GM18909 (cell line): ENCODE measurements around the gene PRIM2.
"Not testable (repeated sequence)": the region's sequence is repeated elsewhere in the genome, so short reads cannot be mapped to it uniquely, and the experiment has no call there.

Experiments used
- ATAC-seq: cut with Tn5 transposase; IDR thresholded peaks from one replicate; pipeline ENCODE4 v1.9.1; 2021; ENCODE audit warnings: mild to moderate bottlenecking; ENCODE audit not compliant: unreplicated experiment, poor library complexity

The PRIM2 gene

GRCh38 chr6:57489887-57490286, 172.5 kb downstream of the PRIM2 start:
- not testable (repeated sequence) for ATAC-seq

- ATAC-seq = not testable (repeated sequence)
Observed at GRCh38 chr6:57491795-57492194, 174.4 kb downstream of the PRIM2 start.

DNA sequence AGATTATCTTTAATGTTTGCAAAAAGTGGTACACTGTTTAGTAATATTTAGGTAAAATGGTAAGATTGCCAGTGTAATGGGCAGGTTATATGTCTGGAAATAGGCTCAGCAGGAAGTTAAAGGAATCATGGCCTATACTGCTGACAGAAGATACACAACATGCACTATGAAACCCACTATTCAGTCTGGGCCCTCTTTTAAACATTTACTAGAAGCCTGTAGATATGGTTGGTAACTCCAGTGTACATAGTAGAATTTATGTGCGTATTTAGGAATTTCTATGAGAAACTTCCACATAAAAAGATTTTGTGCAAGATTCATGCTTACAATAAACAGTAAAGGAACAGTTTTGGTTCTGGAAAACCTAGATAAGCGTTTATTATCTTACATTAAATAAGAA, 178.8 kb downstream of the PRIM2 start:
- not testable (repeated sequence) for ATAC-seq

DNA sequence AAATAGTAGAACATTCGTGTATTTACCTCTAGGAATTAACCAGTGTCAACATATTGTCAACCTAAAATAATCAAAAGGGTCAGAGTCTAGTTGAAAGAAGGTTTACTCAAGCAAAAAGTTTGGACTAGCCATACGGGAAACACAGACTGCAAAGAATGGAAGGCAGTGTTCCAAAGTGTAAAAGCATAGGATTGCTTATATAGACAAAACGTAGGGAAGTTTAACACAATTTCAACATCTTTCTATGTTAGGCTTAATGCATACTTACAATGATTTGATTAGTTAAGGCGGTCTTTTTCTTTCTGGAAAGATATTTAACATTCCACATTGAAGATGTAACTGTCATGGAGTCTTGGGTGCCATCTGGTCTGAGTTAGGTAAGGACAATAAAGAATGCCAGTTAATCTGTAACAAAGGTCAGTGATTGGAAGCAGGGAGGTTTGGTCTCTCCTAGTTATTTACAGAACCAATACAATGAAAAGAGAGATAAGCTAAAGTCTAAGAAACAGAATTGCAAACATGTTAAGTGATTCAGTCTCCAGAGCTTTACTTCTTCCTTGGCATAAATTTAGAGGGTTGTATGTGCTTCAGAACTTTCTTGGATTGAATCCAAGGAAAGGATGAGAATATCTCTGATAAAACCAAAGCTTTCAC, 183.1 kb downstream of the PRIM2 start:
- ATAC-seq = not testable (repeated sequence)

DNA sequence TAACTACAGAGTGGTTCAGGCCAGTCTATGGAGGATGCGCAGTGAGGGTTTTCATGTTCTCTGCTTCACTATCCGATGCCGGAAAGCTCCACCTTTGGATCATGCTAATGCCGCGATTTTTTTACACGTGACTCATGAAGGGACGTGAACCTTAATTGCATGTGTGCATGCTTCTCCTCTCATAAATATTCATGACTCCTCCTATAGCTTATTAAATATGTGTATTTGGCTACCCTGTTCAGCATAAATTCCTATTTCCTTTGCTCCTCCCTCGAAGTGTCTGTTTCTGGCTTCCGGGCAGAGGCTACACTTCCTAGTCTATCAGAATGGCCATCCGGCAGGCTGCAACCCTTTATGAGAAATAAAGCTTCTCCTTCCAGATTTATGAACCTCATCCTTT, 185.0 kb downstream of the PRIM2 start:
- ATAC-seq = not testable (repeated sequence)

- not testable (repeated sequence) for ATAC-seq
Observed at GRCh38 chr6:57505251-57505650, 187.8 kb downstream of the PRIM2 start.

DNA sequence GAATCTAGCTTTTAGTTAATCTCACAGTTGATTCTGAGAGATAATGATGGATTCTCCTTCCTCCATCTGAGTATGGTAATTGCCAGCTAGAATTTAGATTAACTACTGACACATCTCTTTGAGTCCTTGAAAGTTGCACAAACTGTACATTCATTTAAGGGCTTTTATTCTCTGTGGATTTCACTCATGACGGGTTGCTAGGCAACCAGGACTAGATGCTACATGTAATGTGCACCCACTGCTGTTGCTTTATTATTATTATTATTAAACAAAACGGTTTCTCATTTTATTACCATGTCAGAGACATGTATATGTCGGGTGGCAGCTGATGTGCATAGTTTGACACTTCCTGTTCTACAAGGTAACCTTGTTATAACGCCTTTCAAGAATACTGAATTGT, 193.0 kb downstream of the PRIM2 start:
- not testable (repeated sequence) for ATAC-seq

- not testable (repeated sequence) for ATAC-seq
Observed at GRCh38 chr6:57515171-57515570, 197.7 kb downstream of the PRIM2 start.

DNA sequence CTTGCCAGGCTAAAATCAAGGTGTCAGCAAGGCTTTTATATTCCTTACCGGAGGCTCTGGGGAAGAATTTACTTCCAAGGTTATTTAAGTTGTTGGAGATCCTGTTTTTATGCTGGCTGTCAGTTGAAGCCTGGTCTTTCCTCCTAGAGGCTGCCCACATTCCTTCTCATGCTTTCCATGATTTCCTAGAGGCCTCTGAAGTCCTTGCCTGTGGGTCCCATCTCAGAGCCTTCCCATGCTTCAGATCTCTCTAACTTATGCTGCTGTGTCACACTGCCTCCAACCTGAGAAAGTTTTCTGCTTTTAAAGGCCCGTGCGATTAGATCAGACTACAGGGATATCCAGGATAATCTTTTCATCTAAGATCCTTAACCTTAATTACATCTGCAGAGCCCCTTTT, 198.4 kb downstream of the PRIM2 start:
- ATAC-seq = not testable (repeated sequence)

DNA sequence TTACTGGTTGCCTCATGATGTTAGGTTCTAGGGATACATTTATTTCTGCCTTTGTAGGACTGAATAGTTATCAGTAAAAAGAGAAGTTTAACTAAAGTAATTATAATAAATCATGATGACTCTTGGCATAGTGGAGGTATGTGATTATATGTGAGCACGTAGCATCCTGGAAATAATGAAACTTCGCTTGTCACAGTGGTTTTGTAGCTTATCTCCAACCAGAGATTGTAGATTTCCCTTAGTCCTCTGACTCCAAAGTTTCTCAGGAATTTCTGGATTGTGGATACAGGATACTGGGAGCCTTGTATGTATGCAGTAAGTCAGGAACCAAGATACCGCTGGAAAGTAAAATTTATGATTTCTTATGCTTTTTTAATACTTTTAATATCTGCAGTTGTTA, 199.3 kb downstream of the PRIM2 start:
- not testable (repeated sequence) for ATAC-seq

DNA sequence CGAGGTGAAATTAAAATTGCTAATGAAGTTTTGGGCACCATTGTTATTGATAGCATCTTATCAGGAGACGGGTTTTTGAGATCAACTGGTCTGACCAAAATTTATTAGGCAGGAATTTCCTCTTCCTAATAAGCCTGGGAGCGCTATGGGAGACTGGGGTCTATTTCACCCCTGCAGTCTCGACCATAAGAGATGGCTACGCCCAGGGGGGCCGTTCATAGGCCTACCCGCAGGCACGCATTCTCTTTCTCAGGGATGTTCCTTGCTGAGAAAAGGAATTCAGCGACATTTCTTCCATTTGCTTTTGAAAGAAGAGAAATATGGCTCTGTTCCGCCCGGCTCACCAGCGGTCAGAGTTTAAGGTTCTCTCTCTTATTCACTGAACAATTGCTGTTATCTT, 201.8 kb downstream of the PRIM2 start:
- not testable (repeated sequence) for ATAC-seq

DNA sequence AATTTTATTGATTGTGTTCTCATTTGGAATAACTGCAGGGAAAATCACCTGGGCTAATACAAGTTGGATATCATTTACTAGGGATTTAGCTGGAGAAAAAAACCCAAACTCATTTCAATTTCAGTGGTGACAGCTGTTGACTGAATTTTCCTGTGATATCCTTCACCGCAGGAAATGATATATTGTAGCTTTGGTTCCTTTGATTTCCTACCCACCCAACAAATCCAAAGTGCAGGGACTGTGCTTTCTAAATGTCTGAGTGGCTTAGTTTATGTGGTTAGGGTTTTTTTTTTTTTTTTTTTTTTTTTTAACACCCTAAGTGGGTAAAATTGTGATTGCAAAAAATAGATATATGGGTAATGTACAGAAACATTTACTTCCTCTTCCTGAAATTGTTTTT, 203.7 kb downstream of the PRIM2 start:
- ATAC-seq = not testable (repeated sequence)

DNA sequence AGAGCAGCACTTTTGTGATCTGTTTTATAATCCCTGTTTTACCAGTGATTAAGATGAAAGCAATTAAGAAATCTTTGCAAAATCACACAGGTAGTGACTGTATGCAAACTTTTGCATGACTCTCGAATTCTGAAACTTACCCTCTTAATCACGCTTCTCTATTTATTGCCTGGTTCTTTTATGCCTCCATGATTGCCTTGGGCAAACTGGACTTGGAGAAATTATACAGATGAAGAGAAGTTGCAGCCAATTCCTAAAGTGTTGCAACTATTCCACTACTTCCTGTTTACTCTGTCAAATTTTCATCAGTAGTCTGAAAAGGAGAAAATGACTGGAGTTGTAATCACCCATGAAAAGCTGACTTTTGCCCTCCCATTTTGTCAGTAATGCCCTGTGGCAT, 205.8 kb downstream of the PRIM2 start:
- not testable (repeated sequence) for ATAC-seq

- ATAC-seq = not testable (repeated sequence)
Observed at GRCh38 chr6:57529755-57530154, 212.3 kb downstream of the PRIM2 start.

- not testable (repeated sequence) for ATAC-seq
Observed at GRCh38 chr6:57532660-57533059, 215.2 kb downstream of the PRIM2 start.

GRCh38 chr6:57535121-57535520, 217.7 kb downstream of the PRIM2 start:
- not testable (repeated sequence) for ATAC-seq

DNA sequence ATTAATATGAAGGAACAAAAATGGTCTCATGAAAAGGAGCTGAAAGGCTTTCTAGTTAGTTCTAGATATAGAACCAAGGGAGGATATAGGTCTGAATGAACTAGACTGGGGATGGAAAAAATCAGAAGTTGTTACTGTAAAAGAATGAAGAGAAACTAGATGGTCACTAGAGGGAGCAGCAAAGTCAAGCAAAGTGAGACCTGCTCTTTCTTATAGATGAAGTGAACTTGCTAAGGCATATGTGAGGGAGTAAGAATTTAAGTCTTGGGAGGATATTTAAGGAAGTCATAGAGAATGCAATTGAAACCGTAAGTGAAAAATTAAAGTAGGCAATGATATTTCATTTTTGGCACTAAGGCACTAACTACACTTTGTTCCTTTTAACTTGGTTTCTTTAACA, 218.6 kb downstream of the PRIM2 start:
- ATAC-seq = peak; percentile 78

- not testable (repeated sequence) for ATAC-seq
Observed at GRCh38 chr6:57537916-57538315, 220.5 kb downstream of the PRIM2 start.

GRCh38 chr6:57551961-57552360, 234.5 kb downstream of the PRIM2 start:
- not testable (repeated sequence) for ATAC-seq

- not testable (repeated sequence) for ATAC-seq
Observed at GRCh38 chr6:57557855-57558254, 240.4 kb downstream of the PRIM2 start.

- ATAC-seq = not testable (repeated sequence)
Observed at GRCh38 chr6:57559170-57559569, 241.7 kb downstream of the PRIM2 start.

- ATAC-seq = not testable (repeated sequence)
Observed at GRCh38 chr6:57562233-57562632, 244.8 kb downstream of the PRIM2 start.
